Measurements from ENCODE around the gene PHTF1. TPM values are rescaled to one million over a fixed set of nuclear protein-coding genes. Genes with fewer than 3 reads are reported as not detected.

The PHTF1 gene
- polyA plus RNA-seq, 1 experiment, result 7.4 TPM

- TF ChIP-seq CTCF (IDR thresholded peaks at IDR 0.05; ENCODE audit: insufficient read depth, low read depth, low read length), result no peak
- no peaks in the 10 kb centered on the region for H3K36me3 ChIP-seq (ENCODE audit: control insufficient read depth, insufficient read depth, low read length)
- CTCF ChIA-PET, result no interaction called here
- no peaks in the 10 kb centered on the region for H3K27me3 ChIP-seq (ENCODE audit: control insufficient read depth, insufficient read depth, low read length)
- DNase-seq (ENCODE audit: low read depth), result no peak
- POLR2A ChIA-PET, result no interaction called here
- no peak overlapping the region for H3K4me3 ChIP-seq (ENCODE audit: low read depth, low read length)
Observed at GRCh38 chr1:113663165-113663951, 95.9 kb downstream of the PHTF1 start.

GRCh38 chr1:113662101-113662500 is 97.2 kb downstream of the PHTF1 start:
- TF ChIP-seq CTCF (IDR thresholded peaks at IDR 0.05; ENCODE audit: insufficient read depth, low read depth, low read length), result no peak
- POLR2A ChIA-PET, result no interaction called here
- no peaks in the 10 kb centered on the region for H3K27me3 ChIP-seq (ENCODE audit: control insufficient read depth, insufficient read depth, low read length)
- H3K4me3 ChIP-seq (ENCODE audit: low read depth, low read length), result no peak overlapping the region
- no peaks in the 10 kb centered on the region for H3K36me3 ChIP-seq (ENCODE audit: control insufficient read depth, insufficient read depth, low read length)
- DNase-seq (ENCODE audit: low read depth), result no peak
- CTCF ChIA-PET, result no interaction called here

- no peaks in the 10 kb centered on the region for H3K36me3 ChIP-seq (ENCODE audit: control insufficient read depth, insufficient read depth, low read length)
- ChIA-PET POLR2A (no interaction called here), CTCF (no interaction called here)
- no peaks in the 10 kb centered on the region for H3K27me3 ChIP-seq (ENCODE audit: control insufficient read depth, insufficient read depth, low read length)
- no peak for TF ChIP-seq CTCF (IDR thresholded peaks at IDR 0.05; ENCODE audit: insufficient read depth, low read depth, low read length)
- no peak overlapping the region for H3K4me3 ChIP-seq (ENCODE audit: low read depth, low read length)
- no peak for DNase-seq (ENCODE audit: low read depth)
Observed at GRCh38 chr1:113660088-113660487, 99.2 kb downstream of the PHTF1 start.

GRCh38 chr1:113659556-113659955 is 99.7 kb downstream of the PHTF1 start:
- POLR2A ChIA-PET, result no interaction called here
- CTCF ChIA-PET, result no interaction called here
- no peak for TF ChIP-seq CTCF (IDR thresholded peaks at IDR 0.05; ENCODE audit: insufficient read depth, low read depth, low read length)
- Histone ChIP-seq H3K36me3 (ENCODE audit: control insufficient read depth, insufficient read depth, low read length) (no peaks in the 10 kb centered on the region), H3K27me3 (ENCODE audit: control insufficient read depth, insufficient read depth, low read length) (no peaks in the 10 kb centered on the region), H3K4me3 (ENCODE audit: low read depth, low read length) (no peak overlapping the region)
- no peak for DNase-seq (ENCODE audit: low read depth)

- Histone ChIP-seq H3K36me3 (ENCODE audit: control insufficient read depth, insufficient read depth, low read length) (no peaks in the 10 kb centered on the region), H3K27me3 (ENCODE audit: control insufficient read depth, insufficient read depth, low read length) (no peaks in the 10 kb centered on the region), H3K4me3 (ENCODE audit: low read depth, low read length) (no peak overlapping the region)
- TF ChIP-seq CTCF (IDR thresholded peaks at IDR 0.05; ENCODE audit: insufficient read depth, low read depth, low read length), result no peak
- DNase-seq (ENCODE audit: low read depth), result no peak
- ChIA-PET POLR2A (no interaction called here), CTCF (no interaction called here)
Observed at GRCh38 chr1:113659035-113659434, 100.3 kb downstream of the PHTF1 start.

Measured in BJ (cell line).